ENCODE data around the gene GVQW3.

The GVQW3 gene

GRCh38 chr11:76380977-76381719 is at the start of gene GVQW3, which contains the start of gene THAP12:
GVQW3 (plus strand) TSS chr11:76381323; CDS start chr11:76381829, 506 bp downstream.
THAP12 (minus strand) TSS chr11:76381132; CDS start chr11:76380836, 296 bp downstream.
- peak; percentile 96 for DNase-seq

GRCh38 chr11:76334826-76335389 is 46.2 kb upstream of the GVQW3 start:
- no peak for DNase-seq

GRCh38 chr11:76335842-76336241 is 45.3 kb upstream of the GVQW3 start:
- DNase-seq: no peak

- DNase-seq: no peak
These were observed 44.5 kb upstream of the GVQW3 start for GRCh38 chr11:76336597-76336996.

- DNase-seq: no peak
These were observed 43.7 kb upstream of the GVQW3 start for GRCh38 chr11:76337469-76337868.

- DNase-seq: no peak
These were observed 43.2 kb upstream of the GVQW3 start for GRCh38 chr11:76337923-76338322.

- no peak for DNase-seq
These were observed 41.9 kb upstream of the GVQW3 start for GRCh38 chr11:76339221-76339620.

- DNase-seq: no peak
These were observed 33.7 kb upstream of the GVQW3 start for GRCh38 chr11:76347466-76347865.

GRCh38 chr11:76348348-76348747 is 32.8 kb upstream of the GVQW3 start:
- no peak for DNase-seq

GRCh38 chr11:76355172-76355571 is 26.0 kb upstream of the GVQW3 start:
- DNase-seq: no peak

- DNase-seq: no peak
These were observed 19.7 kb upstream of the GVQW3 start for GRCh38 chr11:76361374-76361773.

- DNase-seq: no peak
These were observed 19.3 kb upstream of the GVQW3 start for GRCh38 chr11:76361776-76362175.

- DNase-seq: no peak
These were observed 18.4 kb upstream of the GVQW3 start for GRCh38 chr11:76362716-76363115.

- no peak for DNase-seq
These were observed 16.0 kb upstream of the GVQW3 start for GRCh38 chr11:76365038-76365679.

- DNase-seq: no peak
These were observed 12.6 kb upstream of the GVQW3 start for GRCh38 chr11:76368490-76368889.

- DNase-seq: no peak
These were observed 11.7 kb upstream of the GVQW3 start for GRCh38 chr11:76369406-76369805.

- peak; percentile 34 for DNase-seq
These were observed 10.0 kb upstream of the GVQW3 start for GRCh38 chr11:76371170-76371569.

- no peak for DNase-seq
These were observed 4.2 kb upstream of the GVQW3 start for GRCh38 chr11:76376746-76377558.

GRCh38 chr11:76379807-76380158 is 1.3 kb upstream of the GVQW3 start:
- no peak for DNase-seq

GRCh38 chr11:76380159-76380976 is 755 bp upstream of the GVQW3 start:
- DNase-seq: peak; percentile 75

GRCh38 chr11:76382209-76382608 is 1.1 kb downstream of the GVQW3 start:
- no peak for DNase-seq

GRCh38 chr11:76385903-76386302 is 4.8 kb downstream of the GVQW3 start:
- DNase-seq: no peak
